CD4-positive, alpha-beta T cell treated with Interleukin-17A for 1 hour (primary cell): ENCODE data around the gene CBFA2T2.
"Not testable (repeated sequence)": the region's sequence is repeated elsewhere in the genome, so short reads cannot be mapped to it uniquely, and the experiment has no call there.

Experiments used
- DNase-seq: peaks from one replicate; pipeline ENCODE4 v3.0.0-alpha.2; 2020

The CBFA2T2 gene

GRCh38 chr20:33630507-33630906, 140.6 kb downstream of the CBFA2T2 start:
- no peak for DNase-seq

- not testable (repeated sequence) for DNase-seq
These were observed 142.0 kb downstream of the CBFA2T2 start for GRCh38 chr20:33631910-33632309.

- no peak for DNase-seq
These were observed 145.4 kb downstream of the CBFA2T2 start for GRCh38 chr20:33635341-33635740.

- no peak for DNase-seq
These were observed 146.9 kb downstream of the CBFA2T2 start for GRCh38 chr20:33636776-33637175.

GRCh38 chr20:33640287-33640686, 150.4 kb downstream of the CBFA2T2 start:
- DNase-seq = no peak

GRCh38 chr20:33644313-33645071, 154.6 kb downstream of the CBFA2T2 start:
- DNase-seq = no peak

GRCh38 chr20:33645072-33645358, 155.1 kb downstream of the CBFA2T2 start:
- no peak for DNase-seq

GRCh38 chr20:33645396-33645795, 155.5 kb downstream of the CBFA2T2 start:
- DNase-seq = no peak

- no peak for DNase-seq
These were observed 156.3 kb downstream of the CBFA2T2 start for GRCh38 chr20:33646191-33646590.

GRCh38 chr20:33646959-33647602, 157.2 kb downstream of the CBFA2T2 start:
- DNase-seq = not testable (repeated sequence)

- DNase-seq = peak; percentile 27
These were observed 157.9 kb downstream of the CBFA2T2 start for GRCh38 chr20:33647603-33648395.

- no peak for DNase-seq
These were observed 158.6 kb downstream of the CBFA2T2 start for GRCh38 chr20:33648396-33649004.

- no peak for DNase-seq
These were observed 159.3 kb downstream of the CBFA2T2 start for GRCh38 chr20:33649201-33649681.

- no peak for DNase-seq
These were observed 160.3 kb downstream of the CBFA2T2 start for GRCh38 chr20:33650111-33650752.

GRCh38 chr20:33650753-33651561, 161.1 kb downstream of the CBFA2T2 start:
- no peak for DNase-seq

GRCh38 chr20:33651562-33652048, 161.7 kb downstream of the CBFA2T2 start:
- DNase-seq = no peak

- DNase-seq = peak; percentile 56
These were observed 163.5 kb downstream of the CBFA2T2 start for GRCh38 chr20:33653218-33653899.

GRCh38 chr20:33653900-33654596, 164.2 kb downstream of the CBFA2T2 start:
- DNase-seq = no peak

- DNase-seq = no peak
These were observed 164.8 kb downstream of the CBFA2T2 start for GRCh38 chr20:33654680-33655161.

- no peak for DNase-seq
These were observed 165.3 kb downstream of the CBFA2T2 start for GRCh38 chr20:33655164-33655563.
